ENCODE data around the gene PRKG1.

GRCh38 chr10:51768886-51769465, 694.7 kb downstream of the PRKG1 start:
- TF ChIP-seq, protein P1, sequence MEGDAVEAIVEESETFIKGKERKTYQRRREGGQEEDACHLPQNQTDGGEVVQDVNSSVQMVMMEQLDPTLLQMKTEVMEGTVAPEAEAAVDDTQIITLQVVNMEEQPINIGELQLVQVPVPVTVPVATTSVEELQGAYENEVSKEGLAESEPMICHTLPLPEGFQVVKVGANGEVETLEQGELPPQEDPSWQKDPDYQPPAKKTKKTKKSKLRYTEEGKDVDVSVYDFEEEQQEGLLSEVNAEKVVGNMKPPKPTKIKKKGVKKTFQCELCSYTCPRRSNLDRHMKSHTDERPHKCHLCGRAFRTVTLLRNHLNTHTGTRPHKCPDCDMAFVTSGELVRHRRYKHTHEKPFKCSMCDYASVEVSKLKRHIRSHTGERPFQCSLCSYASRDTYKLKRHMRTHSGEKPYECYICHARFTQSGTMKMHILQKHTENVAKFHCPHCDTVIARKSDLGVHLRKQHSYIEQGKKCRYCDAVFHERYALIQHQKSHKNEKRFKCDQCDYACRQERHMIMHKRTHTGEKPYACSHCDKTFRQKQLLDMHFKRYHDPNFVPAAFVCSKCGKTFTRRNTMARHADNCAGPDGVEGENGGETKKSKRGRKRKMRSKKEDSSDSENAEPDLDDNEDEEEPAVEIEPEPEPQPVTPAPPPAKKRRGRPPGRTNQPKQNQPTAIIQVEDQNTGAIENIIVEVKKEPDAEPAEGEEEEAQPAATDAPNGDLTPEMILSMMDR (IDR thresholded peaks at IDR 0.05), result no peak
- no peak for TF ChIP-seq POLR2A (IDR thresholded peaks at IDR 0.05)
